RWPE1 (cell line): ENCODE data around the gene ENAH.
"Not testable (repeated sequence)": the region's sequence is repeated elsewhere in the genome, so short reads cannot be mapped to it uniquely, and the experiment has no call there.

ENCODE experiments used
- CTCF ChIA-PET: fragments of 350-600 bp; sonication (Branson Sonifier 250); formaldehyde crosslinking; extraction: SDS; loops from one replicate; lab custom pipeline; 2021; lab: Yijun Ruan, JAX
- POLR2A ChIA-PET: fragments of 400-600 bp; formaldehyde crosslinking; extraction: SDS; loops from one replicate; lab custom pipeline; 2020; ENCODE audit warnings: antibody characterized with exemption; ENCODE audit not compliant: low non-redundant PET; lab: Yijun Ruan, JAX
- DNase-seq: peaks from one replicate; pipeline ENCODE4 v3.0.0; 2012; ENCODE audit warnings: low spot score
- H3K27ac ChIP-seq: fragments of 450-650 bp; 2 replicates; pipeline ENCODE4 v1.5.1; 2017
- TF ChIP-seq, protein P1 (sequence below): fragments of 450-650 bp; conservative IDR thresholded peaks from 2 replicates; pipeline ENCODE4 v1.5.1; 2017; ENCODE audit warnings: low read depth, mild to moderate bottlenecking

ENAH gene

DNA sequence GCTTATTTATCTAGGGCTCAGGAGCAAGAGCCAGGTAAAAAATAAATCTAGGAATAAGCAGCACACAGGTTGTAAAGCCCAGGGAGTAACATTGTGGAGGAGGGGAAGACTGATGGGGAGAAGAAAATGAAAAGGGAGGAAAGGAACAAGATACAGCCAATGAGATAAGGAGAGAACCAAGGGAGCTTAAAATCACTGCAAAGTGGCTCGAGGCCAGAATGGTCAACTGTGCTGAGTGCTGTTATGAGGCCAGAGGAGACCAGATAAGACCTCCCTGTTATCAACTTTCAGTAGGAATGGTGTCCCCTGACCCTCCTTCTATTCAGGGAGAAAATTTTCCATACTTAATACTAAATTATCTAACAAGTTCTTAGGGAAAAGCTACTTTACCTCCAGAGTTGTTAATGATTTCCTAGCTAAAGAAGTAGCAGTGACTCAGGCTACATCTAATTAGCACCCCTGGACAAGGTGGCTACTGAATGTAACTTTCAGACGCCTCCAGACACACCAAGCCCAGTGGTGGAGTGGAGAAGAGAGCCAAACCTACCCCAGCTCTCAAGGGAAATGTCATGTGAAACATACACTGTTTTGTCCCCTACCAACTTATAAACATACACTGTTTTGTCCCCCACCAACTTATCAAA is 25.5 kb downstream of the ENAH start:
- TF ChIP-seq, protein P1, sequence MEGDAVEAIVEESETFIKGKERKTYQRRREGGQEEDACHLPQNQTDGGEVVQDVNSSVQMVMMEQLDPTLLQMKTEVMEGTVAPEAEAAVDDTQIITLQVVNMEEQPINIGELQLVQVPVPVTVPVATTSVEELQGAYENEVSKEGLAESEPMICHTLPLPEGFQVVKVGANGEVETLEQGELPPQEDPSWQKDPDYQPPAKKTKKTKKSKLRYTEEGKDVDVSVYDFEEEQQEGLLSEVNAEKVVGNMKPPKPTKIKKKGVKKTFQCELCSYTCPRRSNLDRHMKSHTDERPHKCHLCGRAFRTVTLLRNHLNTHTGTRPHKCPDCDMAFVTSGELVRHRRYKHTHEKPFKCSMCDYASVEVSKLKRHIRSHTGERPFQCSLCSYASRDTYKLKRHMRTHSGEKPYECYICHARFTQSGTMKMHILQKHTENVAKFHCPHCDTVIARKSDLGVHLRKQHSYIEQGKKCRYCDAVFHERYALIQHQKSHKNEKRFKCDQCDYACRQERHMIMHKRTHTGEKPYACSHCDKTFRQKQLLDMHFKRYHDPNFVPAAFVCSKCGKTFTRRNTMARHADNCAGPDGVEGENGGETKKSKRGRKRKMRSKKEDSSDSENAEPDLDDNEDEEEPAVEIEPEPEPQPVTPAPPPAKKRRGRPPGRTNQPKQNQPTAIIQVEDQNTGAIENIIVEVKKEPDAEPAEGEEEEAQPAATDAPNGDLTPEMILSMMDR: no peak
- DNase-seq: no peak
- no peak overlapping the region for H3K27ac ChIP-seq
- POLR2A ChIA-PET: interaction anchor here (0.5 kb wide), 1 partner anchor 161 kb away, joined by 4 read pairs; no protein-coding TSS in a partner anchor
- CTCF ChIA-PET: interaction anchor here (0.5 to 1.2 kb wide), 5 partner anchors 20 to 148 kb away, joined by 3 to 5 read pairs (median 3); no protein-coding TSS in a partner anchor

- POLR2A ChIA-PET: interaction anchor here (0.5 kb wide), 1 partner anchor 162 kb away, joined by 4 read pairs; no protein-coding TSS in a partner anchor
Observed at GRCh38 chr1:225626698-225627097, 26.2 kb downstream of the ENAH start.

DNA sequence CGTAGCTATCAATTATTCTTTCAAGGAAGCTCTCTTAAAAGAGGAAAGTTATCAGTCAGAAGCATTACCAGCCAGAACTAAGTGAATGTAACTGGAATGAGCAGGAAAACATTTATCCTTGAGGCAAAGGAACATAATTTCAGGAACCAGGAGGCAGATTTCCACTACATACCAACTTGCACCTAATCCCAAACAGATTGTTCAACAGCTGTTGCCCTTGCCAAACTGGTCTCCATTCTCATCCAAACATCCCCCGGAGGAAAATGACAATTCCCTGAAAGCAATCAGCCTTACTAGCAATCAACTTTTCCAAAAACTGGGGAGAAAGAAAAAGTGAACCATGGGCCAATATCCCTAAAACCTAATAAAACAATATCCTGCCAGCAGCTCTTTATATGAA is 35.0 kb downstream of the ENAH start:
- POLR2A ChIA-PET: no interaction called here
- CTCF ChIA-PET: interaction anchor here (0.6 to 0.7 kb wide), 2 partner anchors 12 to 82 kb away, joined by 4 read pairs; no protein-coding TSS in a partner anchor
- no peak for DNase-seq
- H3K27ac ChIP-seq: no peak overlapping the region
- TF ChIP-seq, protein P1: no peak

More at GRCh38 chr1:225626698-225627097, 26.2 kb downstream of the ENAH start:
- no peak for DNase-seq
- TF ChIP-seq, protein P1: no peak
- CTCF ChIA-PET: interaction anchor here (0.7 to 1.2 kb wide), 2 partner anchors 15 to 20 kb away, joined by 4 to 5 read pairs; no protein-coding TSS in a partner anchor
- H3K27ac ChIP-seq: no peak overlapping the region

DNA sequence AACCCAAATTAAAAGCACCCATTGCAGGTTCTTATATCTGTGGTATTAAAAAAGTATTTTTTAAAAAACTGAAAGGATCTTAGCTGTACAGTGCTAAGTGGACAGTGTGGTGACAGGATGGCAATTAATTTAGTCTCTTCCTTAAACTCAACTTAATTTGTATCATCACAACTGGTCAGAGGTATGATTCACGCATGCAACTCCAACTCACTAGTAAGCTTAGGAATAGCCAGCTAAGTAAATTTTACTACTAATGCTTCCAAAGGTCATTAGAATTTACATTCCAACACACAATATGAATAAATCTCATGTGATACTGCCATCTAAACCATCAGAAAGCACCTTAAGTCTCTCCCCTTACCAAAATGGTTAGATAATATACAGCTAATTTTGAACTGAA is 35.4 kb downstream of the ENAH start:
- TF ChIP-seq, protein P1: no peak
- no peak overlapping the region for H3K27ac ChIP-seq
- ChIA-PET POLR2A (no interaction called here), CTCF (interaction anchor here (0.6 to 0.7 kb wide), 2 partner anchors 11 to 83 kb away, joined by 4 read pairs; no protein-coding TSS in a partner anchor)
- DNase-seq: no peak

DNA sequence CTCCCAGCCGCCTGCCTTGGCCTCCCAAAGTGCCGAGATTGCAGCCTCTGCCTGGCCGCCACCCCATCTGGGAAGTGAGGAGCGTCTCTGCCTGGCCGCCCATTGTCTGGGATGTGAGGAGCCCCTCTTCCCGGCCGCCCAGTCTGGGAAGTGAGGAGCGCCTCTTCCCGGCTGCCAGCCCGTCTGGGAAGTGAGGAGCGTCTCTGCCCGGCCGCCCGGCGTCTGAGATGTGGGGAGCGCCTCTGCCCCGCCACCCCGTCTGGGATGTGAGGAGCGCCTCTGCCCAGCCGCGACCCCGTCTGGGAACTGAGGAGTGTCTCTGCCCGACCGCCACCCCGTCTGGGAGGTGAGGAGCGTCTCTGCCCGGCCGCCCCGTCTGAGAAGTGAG is 37.5 kb downstream of the ENAH start:
- CTCF ChIA-PET, DNase-seq, H3K27ac ChIP-seq, POLR2A ChIA-PET: not testable (repeated sequence)

GRCh38 chr1:225613006-225613405 is 39.9 kb downstream of the ENAH start:
- TF ChIP-seq, protein P1: no peak
- ChIA-PET CTCF (interaction anchor here (0.6 kb wide), 1 partner anchor 35 kb away, joined by 3 read pairs; no protein-coding TSS in a partner anchor), POLR2A (no interaction called here)
- DNase-seq: no peak
- H3K27ac ChIP-seq: no peak overlapping the region

DNA sequence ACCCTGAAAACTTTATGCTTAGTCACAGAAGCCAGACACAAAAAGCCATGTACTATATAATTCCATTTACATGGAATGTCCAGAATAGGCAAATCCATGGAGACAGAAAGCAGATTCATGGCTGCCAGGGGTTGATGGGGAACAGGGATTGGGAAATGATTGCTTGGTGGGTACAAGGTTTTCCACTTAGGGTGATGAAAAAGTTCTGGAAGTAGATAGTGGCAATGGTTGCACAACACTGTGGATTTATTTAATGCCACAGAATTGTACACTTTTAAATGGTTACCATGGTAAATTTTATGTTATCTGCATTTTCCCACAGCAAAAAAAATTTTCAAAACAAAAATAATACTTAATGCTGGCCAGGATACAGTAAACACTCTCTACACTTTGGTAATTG is 40.6 kb downstream of the ENAH start:
- POLR2A ChIA-PET: no interaction called here
- no peak overlapping the region for H3K27ac ChIP-seq
- CTCF ChIA-PET: interaction anchor here (0.5 to 1.0 kb wide), 3 partner anchors 8 to 166 kb away, joined by 3 to 4 read pairs (median 4); partner anchors contain the start of gene SRP9
- no peak for DNase-seq
- TF ChIP-seq, protein P1: no peak
